GM12891 (cell line): Measurements from ENCODE around the gene HIPK1.

Experiments used
- PAX5 ChIP-seq: IDR thresholded peaks from 2 replicates; pipeline ENCODE4 v1.6.1; 2011; ENCODE audit warnings: low read length, moderate library complexity, mild to moderate bottlenecking; ENCODE audit not compliant: insufficient read depth, severe bottlenecking
- POLR2A ChIP-seq: IDR thresholded peaks from 2 replicates; pipeline ENCODE4 v1.6.1; 2011; ENCODE audit warnings: low read depth, low read length, control low read depth
- POLR2AphosphoS5 ChIP-seq: IDR thresholded peaks from 2 replicates; pipeline ENCODE4 v1.6.1; 2011; ENCODE audit warnings: low read depth, low read length, control low read depth
- SPI1 ChIP-seq: IDR thresholded peaks from 2 replicates; pipeline ENCODE4 v1.6.1; 2011; ENCODE audit warnings: low read depth, low read length, control low read depth

DNA sequence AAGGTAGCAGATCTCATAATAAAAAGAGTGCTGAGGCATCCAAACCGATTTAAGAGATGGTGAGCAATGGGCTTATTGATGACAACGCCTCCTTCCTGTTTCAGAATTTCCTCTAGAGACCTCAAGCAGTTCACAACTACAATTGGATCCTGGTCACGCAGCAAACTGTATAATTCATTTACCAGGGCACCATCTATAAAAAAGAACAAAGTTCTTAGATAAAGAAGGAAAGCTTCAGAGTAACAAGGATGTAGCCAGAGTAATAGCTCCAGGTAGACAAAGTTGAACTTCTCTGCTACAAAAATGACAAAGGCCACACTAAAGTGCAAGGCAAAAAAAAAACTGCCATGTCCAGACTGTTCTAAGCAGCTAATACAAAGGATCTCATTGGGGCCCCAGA lies 27.9 kb upstream of the HIPK1 start:
- TF ChIP-seq POLR2A (no peak), PAX5 (no peak), POLR2AphosphoS5 (no peak), SPI1 (no peak)
